ENCODE data around the gene RFC5.
"Not testable (repeated sequence)": the region's sequence is repeated elsewhere in the genome, so short reads cannot be mapped to it uniquely, and the experiment has no call there.

The RFC5 gene

GRCh38 chr12:118015944-118016343 is 559 bp upstream of the RFC5 start:
- no peak for DNase-seq (ENCODE audit: low read depth)

- DNase-seq (ENCODE audit: low read depth), result no peak
These were observed 1.4 kb downstream of the RFC5 start for GRCh38 chr12:118017926-118018325.

- DNase-seq (ENCODE audit: low read depth), result no peak
These were observed 3.5 kb downstream of the RFC5 start for GRCh38 chr12:118020036-118020435.

DNA sequence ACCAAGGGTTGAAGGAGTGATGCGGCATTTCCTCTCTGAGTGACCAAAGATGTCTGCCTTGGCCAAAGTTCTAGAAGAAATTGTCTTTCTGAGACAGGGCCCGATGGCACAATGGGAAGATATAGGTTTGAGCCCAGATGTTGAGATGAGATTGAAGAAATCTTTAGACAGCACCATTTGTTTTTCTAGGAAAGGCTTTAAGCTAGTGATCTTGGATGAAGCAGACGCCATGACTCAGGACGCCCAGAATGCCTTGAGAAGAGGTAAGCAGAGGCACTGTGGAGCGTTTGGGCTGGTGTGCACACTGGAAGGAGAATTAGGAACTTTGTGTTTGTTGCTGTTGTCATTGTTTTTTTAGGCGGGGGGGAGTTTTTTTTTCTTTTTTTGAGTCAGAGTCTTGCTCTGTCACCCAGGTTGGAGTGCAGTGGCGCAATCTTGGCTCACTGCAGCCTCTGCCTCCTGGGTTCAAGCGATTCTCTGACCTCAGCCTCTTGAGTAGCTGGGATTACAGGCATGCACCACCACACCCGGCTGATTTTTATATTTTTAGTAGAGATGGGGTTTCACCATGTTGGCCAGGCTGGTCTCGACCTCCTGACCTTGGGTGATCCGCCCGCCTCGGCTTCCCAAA is 5.7 kb downstream of the RFC5 start:
- DNase-seq (ENCODE audit: low read depth), result not testable (repeated sequence)

- DNase-seq (ENCODE audit: low read depth), result no peak
These were observed 6.2 kb downstream of the RFC5 start for GRCh38 chr12:118022728-118023109.

DNA sequence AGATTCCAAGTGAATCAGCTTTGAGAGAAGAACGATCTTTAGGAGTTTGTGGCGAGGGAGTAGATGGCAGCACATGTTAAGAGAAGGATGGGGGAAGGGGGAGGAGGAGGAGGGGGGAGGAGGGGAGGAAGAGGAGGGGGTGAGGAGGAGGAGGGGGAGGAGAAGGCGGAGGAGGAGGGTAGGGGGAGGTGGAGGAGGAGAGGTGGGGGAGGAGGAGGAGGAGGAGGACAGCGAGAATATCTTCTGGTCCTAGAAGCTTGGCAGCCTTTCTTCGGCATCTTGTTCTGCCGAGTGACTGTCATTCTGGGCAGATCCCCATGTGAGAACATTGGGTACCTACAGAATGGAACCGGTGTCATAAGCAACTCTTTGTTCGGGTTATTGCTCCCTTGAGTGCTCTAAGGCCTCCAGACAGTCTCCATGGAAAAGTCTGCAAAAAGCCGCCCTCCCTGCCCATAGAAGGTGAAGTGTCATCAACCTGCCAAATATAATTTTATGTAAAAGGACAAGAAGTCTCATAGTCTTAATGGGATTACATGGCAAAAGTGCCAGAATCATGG is 6.9 kb downstream of the RFC5 start:
- DNase-seq (ENCODE audit: low read depth), result no peak

- no peak for DNase-seq (ENCODE audit: low read depth)
These were observed 8.7 kb downstream of the RFC5 start for GRCh38 chr12:118025168-118025567.

- no peak for DNase-seq (ENCODE audit: low read depth)
These were observed 12.7 kb downstream of the RFC5 start for GRCh38 chr12:118029166-118029565.

GRCh38 chr12:118032188-118032587 is 15.7 kb downstream of the RFC5 start:
- no peak for DNase-seq (ENCODE audit: low read depth)

DNA sequence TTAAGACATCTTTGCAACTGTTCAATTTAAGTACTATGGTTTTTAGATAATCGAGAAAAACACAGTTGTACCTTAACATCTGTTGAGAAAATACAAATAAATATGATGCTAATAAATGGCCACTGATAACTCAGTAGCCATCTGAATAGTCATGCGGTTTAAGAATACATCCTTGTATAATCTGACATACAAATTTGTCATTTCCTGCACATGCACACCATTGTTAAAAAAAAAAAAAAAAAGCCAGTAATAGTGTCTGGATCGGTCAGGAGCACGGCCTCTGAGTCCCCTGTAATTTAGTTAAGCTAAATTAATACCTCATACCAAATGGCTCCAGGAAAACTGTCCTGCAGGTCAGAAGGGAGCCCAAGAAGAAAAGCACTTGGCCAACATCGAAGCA is 16.8 kb downstream of the RFC5 start:
- no peak for DNase-seq (ENCODE audit: low read depth)

DNA sequence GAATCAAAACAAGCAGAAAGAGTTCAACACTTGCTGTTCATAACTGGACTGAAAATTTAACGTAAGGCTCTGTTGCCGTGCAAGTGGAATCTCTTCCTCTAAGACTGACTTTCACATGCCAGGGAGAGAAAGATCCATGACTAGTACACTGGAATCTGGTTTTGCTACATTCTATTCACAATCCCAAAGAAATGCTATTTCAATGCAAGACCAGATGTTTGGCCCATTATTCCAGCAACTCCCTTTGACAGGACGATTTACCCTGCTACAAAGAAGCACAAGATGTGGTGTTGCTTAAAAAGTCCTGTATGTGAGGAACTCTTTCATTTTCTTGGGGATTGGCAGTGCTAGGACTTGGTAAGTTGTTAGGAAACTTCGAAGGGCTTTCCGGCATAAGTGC is 17.4 kb downstream of the RFC5 start:
- DNase-seq (ENCODE audit: low read depth), result no peak

DNA sequence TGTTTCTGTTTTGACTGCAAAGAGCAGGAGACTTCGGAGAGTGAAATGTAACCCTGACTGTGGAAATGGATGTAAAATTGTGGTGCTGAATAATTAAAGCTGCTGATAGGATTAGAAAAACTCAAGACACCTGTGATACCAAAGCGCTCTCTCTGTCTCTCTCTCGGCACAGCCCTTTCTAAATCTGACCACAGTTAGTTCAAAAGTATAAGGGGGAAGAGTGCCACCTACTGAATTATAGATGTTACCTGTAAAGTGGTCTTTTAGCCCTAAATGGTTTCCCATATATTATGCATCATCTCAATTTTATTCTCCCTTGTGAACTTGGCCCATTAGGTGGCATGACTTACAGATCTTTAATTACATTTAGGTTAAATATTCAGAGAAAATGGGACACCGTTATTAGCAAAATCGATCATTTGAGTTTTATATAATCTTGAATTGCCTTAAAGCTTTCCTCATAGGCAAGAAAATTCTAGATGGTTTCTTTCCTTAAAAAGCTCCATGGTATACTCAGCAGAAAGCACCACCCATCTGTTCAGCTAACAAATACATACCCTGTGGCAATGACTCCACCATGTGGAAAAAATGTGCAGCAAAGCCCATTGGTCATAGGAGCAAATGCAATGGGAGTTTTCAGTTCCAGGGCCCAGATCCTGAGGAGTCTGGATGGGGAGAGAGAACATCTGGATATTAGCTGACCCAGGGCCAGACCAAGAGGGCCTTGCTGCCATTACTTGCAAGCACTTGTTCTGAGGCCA is 18.1 kb downstream of the RFC5 start:
- no peak for DNase-seq (ENCODE audit: low read depth)

DNA sequence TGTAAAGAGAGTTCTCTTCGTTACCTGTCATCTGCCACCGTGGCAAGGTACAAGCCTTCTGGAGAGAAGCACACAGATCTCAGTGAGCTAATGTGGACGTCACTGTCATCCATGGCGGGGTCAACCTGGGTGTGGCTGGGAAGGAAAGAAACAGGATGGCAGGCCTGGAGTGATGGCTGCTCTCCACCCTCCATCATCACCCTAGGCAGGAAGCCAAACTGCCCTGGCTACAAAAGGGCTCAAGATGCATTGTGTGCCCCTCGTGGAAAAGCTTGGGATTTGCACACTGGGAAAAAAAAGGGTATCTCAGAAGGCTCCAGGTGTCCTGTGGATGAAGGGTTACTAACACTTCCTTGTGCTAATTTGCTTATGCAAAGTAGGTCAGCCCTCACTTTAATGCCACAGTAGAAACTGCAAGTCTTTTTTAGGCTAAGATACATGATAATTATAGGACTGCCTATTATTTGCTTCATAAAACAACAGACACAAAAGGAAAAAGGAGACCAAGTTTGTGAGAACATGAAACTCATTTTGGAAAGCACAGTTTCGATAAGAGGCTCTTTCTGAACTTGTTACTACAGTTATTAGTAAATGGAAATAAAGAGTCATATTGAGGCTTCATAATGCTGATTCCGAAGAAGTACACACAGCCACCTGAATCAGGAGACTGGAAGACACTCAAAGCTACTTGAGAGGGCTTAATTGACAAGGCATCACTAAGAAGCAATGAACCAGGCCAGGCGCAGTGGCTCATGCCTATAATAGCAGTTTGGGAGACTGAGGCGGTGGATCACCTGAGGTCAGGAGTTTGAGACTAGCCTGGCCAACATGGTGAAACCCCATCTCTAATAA is 18.9 kb downstream of the RFC5 start:
- no peak for DNase-seq (ENCODE audit: low read depth)

DNA sequence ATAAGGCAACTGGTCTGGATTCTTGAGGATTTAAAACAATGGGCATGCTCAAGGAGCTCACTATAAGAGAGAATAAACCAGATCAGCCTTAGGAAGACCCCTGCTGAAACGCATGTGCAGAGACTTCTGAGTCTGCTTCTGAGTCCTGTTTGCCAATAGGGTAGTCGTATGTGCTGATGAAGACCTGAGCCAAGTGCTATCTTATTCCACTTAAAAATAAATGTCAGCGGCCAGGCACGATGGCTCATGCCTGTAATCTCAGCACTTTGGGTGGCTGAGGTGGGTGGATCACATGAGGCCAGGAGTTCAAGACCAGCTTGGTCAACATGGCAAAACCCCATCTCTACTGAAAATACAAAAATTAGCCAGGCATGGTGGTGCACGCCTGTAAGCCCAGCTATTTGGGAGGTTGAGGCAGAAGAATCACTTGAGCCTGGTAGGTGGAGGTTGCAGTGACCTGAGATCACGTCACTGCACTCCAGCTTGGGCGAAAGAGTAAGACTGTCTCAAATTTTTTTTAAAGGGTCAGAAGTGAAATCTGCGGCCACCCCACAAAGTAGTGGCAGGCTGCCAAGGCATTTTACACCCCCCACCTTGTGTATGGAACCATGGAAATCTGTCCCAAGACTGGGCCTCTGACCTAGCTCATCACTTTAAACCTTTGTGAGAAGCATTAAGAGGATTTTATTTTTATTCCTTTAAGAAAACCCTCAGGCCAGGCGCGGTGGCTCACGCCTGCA is 20.3 kb downstream of the RFC5 start:
- DNase-seq (ENCODE audit: low read depth), result no peak

- DNase-seq (ENCODE audit: low read depth), result no peak
These were observed 21.6 kb downstream of the RFC5 start for GRCh38 chr12:118038137-118038536.

DNA sequence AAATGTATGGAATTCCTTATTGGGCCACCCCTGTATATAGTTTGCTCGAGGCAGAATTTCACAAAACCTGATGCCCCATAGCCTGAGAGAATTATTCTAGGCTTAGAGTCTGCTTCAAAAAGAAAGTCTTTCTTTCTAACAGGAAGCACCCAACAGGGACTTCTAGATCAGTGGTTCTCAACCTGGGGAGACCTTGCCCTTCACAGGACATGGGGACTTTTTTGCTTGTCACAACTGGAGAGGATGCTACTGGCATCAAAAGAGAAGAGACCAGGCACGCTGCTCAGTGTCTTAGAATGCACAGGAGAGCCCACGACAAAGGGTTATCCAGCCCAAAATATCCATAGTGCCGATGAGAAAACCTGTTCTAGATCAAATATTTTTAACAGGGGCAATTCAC is 25.6 kb downstream of the RFC5 start:
- DNase-seq (ENCODE audit: low read depth), result no peak

DNA sequence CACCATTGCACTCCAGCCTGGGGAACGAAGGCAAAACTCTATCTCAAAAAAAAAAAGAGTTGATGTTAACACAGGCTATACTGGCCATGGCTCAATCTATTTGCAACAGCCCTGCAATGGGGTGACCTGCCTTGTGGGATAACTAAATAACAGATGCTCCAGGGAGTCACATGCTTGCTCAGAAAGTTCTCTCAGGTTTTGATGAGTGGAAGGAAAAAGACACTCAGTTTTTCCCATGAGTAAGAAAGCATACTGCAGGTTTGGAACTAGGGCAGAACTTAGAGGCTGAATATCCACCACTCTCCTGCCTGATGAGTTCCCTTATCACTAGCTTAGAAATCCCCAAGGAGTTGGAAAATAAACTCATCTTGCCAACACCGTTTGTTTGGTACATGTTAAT is 27.6 kb downstream of the RFC5 start:
- no peak for DNase-seq (ENCODE audit: low read depth)

DNA sequence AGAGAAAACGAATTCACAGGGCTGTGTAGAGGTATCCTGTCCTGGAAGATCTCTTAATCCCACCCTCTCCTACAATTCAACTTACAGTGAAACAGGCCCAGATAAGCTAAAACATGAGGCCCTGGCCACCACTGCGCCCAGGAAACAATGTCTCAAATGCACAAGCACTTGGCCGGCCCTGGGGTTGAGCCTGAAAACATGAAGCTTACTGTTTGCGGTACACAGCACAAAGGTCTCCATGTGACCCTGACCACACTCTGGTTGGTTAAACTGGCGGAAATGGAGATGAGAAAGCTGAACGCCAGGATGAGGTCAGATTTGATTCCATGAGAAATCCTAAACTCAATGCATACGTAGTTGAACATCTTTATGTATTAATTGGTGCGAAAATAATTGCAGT is 28.1 kb downstream of the RFC5 start:
- DNase-seq (ENCODE audit: low read depth), result no peak

DNA sequence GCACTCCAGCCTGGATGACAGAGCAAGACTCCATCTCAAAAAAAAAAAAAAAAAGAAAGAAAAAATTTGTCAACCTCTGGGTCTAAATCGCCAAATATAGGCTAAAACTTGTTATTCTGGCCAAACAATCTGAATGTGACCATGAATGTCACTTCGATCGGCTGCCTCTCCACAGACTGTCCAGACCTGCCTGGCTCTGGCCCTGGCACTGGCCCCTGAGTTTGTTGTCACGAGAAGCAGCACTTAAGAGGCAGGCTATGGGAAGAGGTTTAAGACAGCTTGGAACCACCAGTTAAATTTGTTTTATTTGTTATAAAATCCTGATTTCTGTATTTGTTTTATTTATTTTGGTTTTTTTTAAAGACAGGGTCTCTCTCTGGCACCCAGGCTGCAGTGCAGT is 29.9 kb downstream of the RFC5 start:
- no peak for DNase-seq (ENCODE audit: low read depth)

- DNase-seq (ENCODE audit: low read depth), result no peak
These were observed 34.7 kb downstream of the RFC5 start for GRCh38 chr12:118050972-118051910.

Measured in activated T-helper 9 cell treated with anti-CD3 and anti-CD28 coated beads, Interleukin-2, amount 50 U/mL, for 16 hours (primary cell).